ENCODE data around the gene SGK1.
A peak's percentile ranks its signal among the peaks of the same experiment; 100 is the strongest.

GRCh38 chr6:134347885-134348805, 30.2 kb upstream of the SGK1 start:
- TF ChIP-seq CTCF (IDR thresholded peaks at IDR 0.05) (no peak), USF1 (IDR thresholded peaks at IDR 0.05; ENCODE audit: borderline replicate concordance, low read depth) (no peak), YY1 (IDR thresholded peaks at IDR 0.05; ENCODE audit: low read depth) (no peak), EZH2phosphoT487 (IDR thresholded peaks at IDR 0.05; ENCODE audit: borderline replicate concordance, low read depth) (no peak), RFX5 (IDR thresholded peaks at IDR 0.05; ENCODE audit: low read length) (no peak), SMC3 (IDR thresholded peaks at IDR 0.05; ENCODE audit: low read depth, low read length) (no peak), JUND (IDR thresholded peaks at IDR 0.05) (peak; percentile 73), FOXM1 (IDR thresholded peaks at IDR 0.05; ENCODE audit: low read depth) (no peak), FOSL2 (IDR thresholded peaks at IDR 0.05; ENCODE audit: borderline replicate concordance, low read depth) (peak; percentile 68), SIN3A (IDR thresholded peaks at IDR 0.05; ENCODE audit: borderline replicate concordance, low read depth, low read length) (no peak), POLR2AphosphoS5 (IDR thresholded peaks at IDR 0.05; ENCODE audit: low read depth, low read length) (no peak), EP300 (IDR thresholded peaks at IDR 0.05; ENCODE audit: borderline replicate concordance in 1 of 2, low read depth in 1 of 2, low read length in 1 of 2) (peak in 1 of 2 experiments; percentile 70; a peak in 1 of 4 replicates)

Measured in SK-N-SH (cell line).